Measurements from ENCODE around the gene SLC1A7.

The SLC1A7 gene

GRCh38 chr1:53086491-53087070, 55.9 kb downstream of the SLC1A7 start:
- no peak for TF ChIP-seq CTCF (IDR thresholded peaks at IDR 0.05; ENCODE audit: insufficient read depth, missing control alignments)
- FAIRE-seq (no peak), DNase-seq (ENCODE audit: insufficient read length, low spot score) (no peak)

GRCh38 chr1:53085405-53085804, 57.0 kb downstream of the SLC1A7 start:
- DNase-seq (ENCODE audit: insufficient read length, low spot score) (no peak), FAIRE-seq (no peak)
- TF ChIP-seq CTCF (IDR thresholded peaks at IDR 0.05; ENCODE audit: insufficient read depth, missing control alignments): no peak

GRCh38 chr1:53084589-53084971, 57.9 kb downstream of the SLC1A7 start:
- DNase-seq (ENCODE audit: insufficient read length, low spot score): no peak
- TF ChIP-seq CTCF (IDR thresholded peaks at IDR 0.05; ENCODE audit: insufficient read depth, missing control alignments): no peak
- no peak for FAIRE-seq

GRCh38 chr1:53083636-53084588, 58.5 kb downstream of the SLC1A7 start:
- no peak for TF ChIP-seq CTCF (IDR thresholded peaks at IDR 0.05; ENCODE audit: insufficient read depth, missing control alignments)
- DNase-seq (ENCODE audit: insufficient read length, low spot score) (no peak), FAIRE-seq (no peak)

GRCh38 chr1:53082826-53083455, 59.5 kb downstream of the SLC1A7 start:
- no peak for TF ChIP-seq CTCF (IDR thresholded peaks at IDR 0.05; ENCODE audit: insufficient read depth, missing control alignments)
- FAIRE-seq: no peak
- no peak for DNase-seq (ENCODE audit: insufficient read length, low spot score)

GRCh38 chr1:53081384-53082066, 60.9 kb downstream of the SLC1A7 start:
- no peak for DNase-seq (ENCODE audit: insufficient read length, low spot score)
- no peak for TF ChIP-seq CTCF (IDR thresholded peaks at IDR 0.05; ENCODE audit: insufficient read depth, missing control alignments)
- no peak for FAIRE-seq

All from D721Med (cell line).